HT1080 (cell line): ENCODE data around the gene TUBGCP3. TPM values are rescaled to one million over a fixed set of nuclear protein-coding genes. Genes with fewer than 3 reads are reported as not detected.

Experiments used
- DNase-seq: peaks from one replicate; pipeline ENCODE4 v3.0.0-alpha.2; 2015; ENCODE audit warnings: low read depth
- total RNA-seq: library from RNA; depleted of rRNA; stranded (reverse); fragments of >200 nt; shearing (Covaris generic); gene quantifications from 2 replicates; pipeline ENCODE4 v1.2.3, GENCODE V29; 2014

Gene TUBGCP3
- total RNA-seq, 1 experiment from 2014 or later, result 29.7 TPM

GRCh38 chr13:112481458-112481857 is 106.5 kb downstream of the TUBGCP3 start:
- no peak for DNase-seq

- DNase-seq, result no peak
These were observed 108.6 kb downstream of the TUBGCP3 start for GRCh38 chr13:112479389-112479788.

GRCh38 chr13:112477070-112477619 is 110.8 kb downstream of the TUBGCP3 start:
- DNase-seq, result no peak

GRCh38 chr13:112475889-112476288 is 112.1 kb downstream of the TUBGCP3 start:
- no peak for DNase-seq

- DNase-seq, result no peak
These were observed 113.1 kb downstream of the TUBGCP3 start for GRCh38 chr13:112474869-112475268.

- no peak for DNase-seq
These were observed 114.1 kb downstream of the TUBGCP3 start for GRCh38 chr13:112473818-112474217.

GRCh38 chr13:112469071-112469745 is 118.7 kb downstream of the TUBGCP3 start:
- no peak for DNase-seq

GRCh38 chr13:112468069-112468468 is 119.9 kb downstream of the TUBGCP3 start:
- no peak for DNase-seq

GRCh38 chr13:112467236-112467635 is 120.7 kb downstream of the TUBGCP3 start:
- DNase-seq, result no peak

GRCh38 chr13:112466132-112467058 is 121.6 kb downstream of the TUBGCP3 start:
- DNase-seq, result no peak

- no peak for DNase-seq
These were observed 122.5 kb downstream of the TUBGCP3 start for GRCh38 chr13:112465251-112466131.

- DNase-seq, result no peak
These were observed 123.2 kb downstream of the TUBGCP3 start for GRCh38 chr13:112464720-112465119.

GRCh38 chr13:112462408-112462807 is 125.5 kb downstream of the TUBGCP3 start:
- no peak for DNase-seq

- no peak for DNase-seq
These were observed 130.5 kb downstream of the TUBGCP3 start for GRCh38 chr13:112457485-112457884.

GRCh38 chr13:112457081-112457480 is 130.9 kb downstream of the TUBGCP3 start:
- no peak for DNase-seq

GRCh38 chr13:112456138-112457056 is 131.6 kb downstream of the TUBGCP3 start:
- no peak for DNase-seq

- no peak for DNase-seq
These were observed 132.4 kb downstream of the TUBGCP3 start for GRCh38 chr13:112455476-112456059.

- DNase-seq, result no peak
These were observed 133.2 kb downstream of the TUBGCP3 start for GRCh38 chr13:112454648-112455334.
